ENCODE results near the gene OR52B4.
"Not testable (repeated sequence)": the region's sequence is repeated elsewhere in the genome, so short reads cannot be mapped to it uniquely, and the experiment has no call there.

The OR52B4 gene

GRCh38 chr11:4368286-4368685 is at the start of gene OR52B4:
OR52B4 (minus strand) TSS chr11:4368386; CDS start chr11:4368295, 91 bp downstream.
- no peak for DNase-seq

- DNase-seq = no peak
Measured at GRCh38 chr11:4416816-4417215, 48.6 kb upstream of the OR52B4 start.

GRCh38 chr11:4416306-4416705 is 48.1 kb upstream of the OR52B4 start:
- DNase-seq = no peak

- DNase-seq = not testable (repeated sequence)
Measured at GRCh38 chr11:4406206-4406605, 38.0 kb upstream of the OR52B4 start.

GRCh38 chr11:4393858-4394223 is 25.7 kb upstream of the OR52B4 start:
- DNase-seq = no peak

- DNase-seq = no peak
Measured at GRCh38 chr11:4393209-4393857, 25.1 kb upstream of the OR52B4 start, which contains the start of gene TRIM21. TRIM21 (minus strand) TSS chr11:4393702; CDS start chr11:4390409, 3,293 bp downstream.

GRCh38 chr11:4388221-4388620 is 20.0 kb upstream of the OR52B4 start:
- no peak for DNase-seq

GRCh38 chr11:4385978-4386740 is 18.0 kb upstream of the OR52B4 start:
- no peak for DNase-seq

- DNase-seq = no peak
Measured at GRCh38 chr11:4381901-4382300, 13.7 kb upstream of the OR52B4 start.

- DNase-seq = no peak
Measured at GRCh38 chr11:4375431-4376140, 7.4 kb upstream of the OR52B4 start.

GRCh38 chr11:4370166-4370565 is 2.0 kb upstream of the OR52B4 start:
- no peak for DNase-seq

GRCh38 chr11:4348142-4348541 is 20.0 kb downstream of the OR52B4 start:
- not testable (repeated sequence) for DNase-seq

GRCh38 chr11:4345366-4345765 is 22.8 kb downstream of the OR52B4 start:
- not testable (repeated sequence) for DNase-seq

- DNase-seq = not testable (repeated sequence)
Measured at GRCh38 chr11:4334356-4334755, 33.8 kb downstream of the OR52B4 start.

Data from cerebellar nuclear complex (tissue), 1 donor.